Stimulated activated CD4-positive, alpha-beta T cell treated with anti-CD3 and anti-CD28 coated beads, TNF-alpha, amount 100 ng/mL, for 4 hours (primary cell): ENCODE measurements around the gene OVCA2.

ENCODE experiments used
- DNase-seq, 3 experiments: peaks; one replicate each; pipeline ENCODE4 v3.0.0-alpha.2; 2020; ENCODE audit warnings: low read depth in 3 of 3

Gene OVCA2

DNA sequence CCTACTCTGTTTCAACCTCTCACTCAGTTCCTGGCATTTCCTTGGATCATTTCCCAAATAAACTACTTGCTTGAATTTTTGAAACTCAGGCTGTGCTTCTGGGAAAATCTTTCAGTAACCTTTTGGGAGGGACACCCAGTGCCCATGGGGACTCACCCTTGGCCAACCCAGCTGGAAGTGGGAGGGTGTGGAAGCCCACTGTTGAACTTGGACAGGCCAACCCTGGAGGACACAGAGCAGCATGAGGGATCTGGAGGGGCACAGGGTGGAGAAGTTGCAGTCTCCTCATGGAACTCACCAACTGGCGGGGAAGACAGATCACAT lies 27.9 kb upstream of the OVCA2 start:
- no peak for DNase-seq

DNA sequence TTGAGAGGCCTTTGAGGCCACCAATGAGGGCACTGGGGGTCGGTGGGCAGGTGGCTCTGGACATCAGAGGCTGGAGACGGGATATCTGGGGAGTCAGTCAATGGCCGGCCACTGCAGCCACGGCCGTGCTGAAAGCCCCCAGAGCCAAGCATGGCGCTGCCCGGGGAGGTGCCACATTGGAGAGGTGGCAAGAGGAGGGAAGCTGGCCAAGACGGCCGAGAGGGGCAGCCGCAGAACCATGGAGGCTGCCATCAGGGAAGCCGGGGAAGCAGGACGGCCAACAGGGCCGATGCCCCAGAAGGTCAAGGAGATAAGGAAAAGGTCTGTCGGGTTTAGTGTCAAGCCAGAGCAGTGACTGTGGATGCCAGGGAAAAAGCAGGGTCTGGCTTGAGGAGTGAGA lies 26.5 kb upstream of the OVCA2 start:
- no peak for DNase-seq

DNA sequence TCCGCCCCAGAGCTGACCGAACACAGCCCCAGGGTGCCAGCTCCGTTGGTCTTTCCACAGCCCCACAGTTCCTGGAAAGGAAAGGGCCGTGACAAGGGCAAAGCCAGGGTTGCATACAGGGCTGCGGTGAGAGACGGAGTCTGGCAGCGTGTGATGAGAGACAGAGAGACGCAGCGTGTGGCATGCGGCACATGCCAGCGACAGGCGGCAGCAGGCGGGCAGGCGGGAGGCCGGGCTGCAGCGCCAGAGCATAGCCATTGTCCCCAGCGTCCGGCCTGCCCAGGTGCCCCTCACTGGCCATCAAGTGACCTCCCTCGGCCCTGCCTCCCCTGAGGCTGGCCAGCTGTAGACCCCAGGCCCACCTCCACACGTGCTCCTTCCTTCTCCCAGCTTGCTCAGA lies 25.3 kb upstream of the OVCA2 start:
- no peak for DNase-seq

DNA sequence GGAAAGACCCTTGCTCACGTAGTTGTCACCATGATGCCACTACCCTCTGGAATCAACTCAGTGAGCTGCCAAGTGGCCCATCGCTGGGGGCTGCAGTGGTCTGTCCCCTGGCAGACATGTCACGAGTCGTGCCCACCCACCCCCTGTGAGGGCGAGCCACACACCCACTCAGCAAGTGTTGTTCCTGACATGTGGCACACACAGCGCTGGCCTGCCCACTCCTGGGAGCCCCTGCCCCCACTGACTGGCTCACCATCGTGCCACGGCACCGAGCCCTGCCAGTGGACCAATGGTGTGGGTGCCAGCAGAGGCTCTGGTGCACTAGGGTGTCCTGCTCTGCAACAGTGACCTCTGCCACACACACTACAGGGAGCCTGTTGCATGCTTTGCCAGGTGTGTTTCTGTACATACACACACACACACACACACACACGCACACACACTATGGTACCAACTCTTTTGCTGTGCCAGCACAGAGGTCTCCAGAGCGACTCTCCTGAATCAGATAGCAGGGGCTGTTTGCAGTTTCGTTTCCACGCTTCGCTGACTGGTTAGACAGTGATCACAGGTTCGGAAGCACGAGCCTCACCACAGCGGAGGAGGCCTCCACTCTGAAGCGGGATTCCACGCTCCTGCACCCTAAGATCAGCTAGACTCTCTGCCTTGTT lies 24.4 kb upstream of the OVCA2 start:
- DNase-seq: no peak

DNA sequence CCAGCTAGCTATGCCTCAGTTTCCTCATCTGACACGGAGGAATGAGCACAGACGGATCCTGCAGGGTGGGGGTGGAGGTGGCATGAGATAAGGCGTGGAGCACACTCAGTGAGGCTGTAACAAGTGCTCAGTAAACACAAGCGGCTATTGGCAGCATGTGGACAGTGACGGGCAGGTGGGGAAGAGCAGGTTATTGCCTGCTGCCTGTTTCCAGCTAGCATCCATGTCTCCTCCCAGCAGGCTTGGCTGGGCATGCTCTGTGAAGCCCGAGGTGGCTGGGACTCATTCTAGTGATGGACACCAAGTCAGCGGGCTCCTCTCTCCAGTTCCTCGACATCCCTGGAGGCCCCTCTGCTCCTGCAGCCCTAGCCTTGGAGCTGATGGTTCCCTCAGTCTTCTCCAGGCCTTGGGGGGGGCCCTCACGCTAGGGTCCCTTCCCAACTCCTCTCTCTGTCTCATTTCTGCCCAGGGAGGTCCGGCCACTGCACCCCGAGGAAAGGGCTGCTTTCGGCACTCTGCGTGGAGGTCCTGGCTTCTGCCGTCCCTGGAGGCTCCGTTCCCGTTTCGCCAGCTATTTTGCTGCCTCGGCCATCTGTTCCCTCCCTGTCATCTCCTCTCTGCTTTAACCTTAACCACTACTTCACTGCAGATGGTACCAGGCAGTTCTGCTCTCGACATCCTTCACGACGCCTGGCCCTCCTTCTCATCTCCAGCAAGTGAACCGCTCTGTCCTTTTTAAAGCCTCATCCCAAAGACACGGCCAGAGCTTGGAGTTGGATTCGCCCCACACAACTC lies 22.9 kb upstream of the OVCA2 start:
- no peak for DNase-seq

DNA sequence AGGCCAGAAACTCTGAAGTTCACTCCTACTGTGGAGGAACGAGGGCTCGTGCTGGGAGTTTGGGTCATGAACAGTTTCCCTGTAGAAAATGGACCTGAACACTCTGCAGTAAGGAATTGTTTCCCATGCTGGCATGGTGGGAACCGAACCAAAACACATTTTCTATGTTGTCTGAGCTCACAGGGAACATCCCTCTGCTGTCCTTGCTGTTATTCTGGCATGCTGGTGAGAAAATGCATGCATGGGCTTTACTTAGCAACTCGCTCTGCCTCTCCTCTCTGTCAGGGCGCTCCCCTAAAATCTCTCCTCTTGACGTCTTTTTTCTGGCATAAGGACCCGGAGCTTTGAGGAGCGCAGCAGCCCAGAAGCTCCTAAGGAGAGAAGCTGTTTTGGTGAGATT lies 22.1 kb upstream of the OVCA2 start:
- no peak for DNase-seq

DNA sequence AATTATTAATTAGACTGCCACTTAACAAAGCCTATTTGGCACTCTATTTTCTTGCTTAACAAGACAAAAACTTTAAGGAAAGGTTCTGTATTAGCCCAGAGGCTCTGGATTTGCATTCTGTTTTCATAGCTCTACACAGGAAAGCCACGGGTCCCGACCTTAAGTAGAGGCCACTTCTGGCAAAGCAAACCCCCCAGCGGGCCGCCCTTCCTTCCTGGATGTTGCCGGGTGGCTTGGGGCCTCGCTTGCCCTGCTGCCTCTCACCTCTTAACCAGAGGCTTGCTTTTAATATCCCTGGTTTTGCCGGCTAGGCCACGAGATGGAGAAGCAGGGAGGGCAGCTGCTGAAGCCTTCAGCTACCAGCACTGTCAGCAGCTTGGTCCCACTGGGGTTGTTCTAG lies 21.1 kb upstream of the OVCA2 start:
- DNase-seq: no peak

DNA sequence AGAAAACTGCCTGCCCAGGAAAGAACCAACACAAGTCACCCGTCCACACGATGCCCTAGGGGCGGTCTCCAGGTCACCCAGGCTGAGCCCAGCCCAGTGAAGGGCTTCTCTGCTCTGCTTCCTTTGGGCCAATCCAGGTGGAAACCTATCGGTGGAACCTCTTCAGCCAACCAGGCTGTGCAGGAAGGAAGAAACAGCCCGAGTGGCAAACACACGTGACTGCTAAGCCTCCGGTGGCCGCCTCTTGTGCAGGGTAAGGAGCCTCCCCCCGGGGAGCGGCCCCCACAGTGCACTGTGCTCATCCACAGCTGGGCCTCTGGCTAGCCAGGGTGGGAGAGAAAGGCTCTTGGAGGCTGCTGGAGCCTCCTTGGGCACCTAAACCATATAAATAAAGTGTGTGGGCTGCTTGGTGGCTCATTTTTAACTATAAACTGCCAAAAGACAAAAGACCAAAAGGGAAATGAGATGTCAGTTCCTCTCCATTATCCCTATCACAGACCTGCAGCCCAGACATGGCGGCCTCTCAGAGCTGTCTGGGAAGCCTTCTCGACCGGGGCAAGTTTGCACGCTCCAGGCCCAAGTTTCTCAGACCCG lies 19.1 kb upstream of the OVCA2 start:
- no peak for DNase-seq

DNA sequence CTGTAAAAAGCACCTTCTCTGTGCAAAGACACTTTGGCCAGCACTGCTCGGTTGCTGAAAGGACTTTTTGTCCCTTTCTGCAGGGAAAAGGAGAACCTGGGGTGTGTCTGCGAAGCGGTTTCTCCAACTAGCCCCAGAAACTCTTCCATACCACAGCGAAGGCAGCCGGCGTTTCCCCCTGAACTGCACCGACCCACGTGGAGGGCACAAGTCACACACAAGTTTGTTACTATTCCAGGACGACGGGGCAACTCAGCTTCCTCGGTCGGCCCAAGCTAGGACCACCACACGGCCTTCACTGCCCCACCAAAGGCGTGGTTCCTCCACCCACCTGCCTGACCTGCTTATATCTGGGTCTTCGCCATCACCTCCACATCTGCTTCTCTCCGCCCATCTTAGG lies 18.6 kb upstream of the OVCA2 start:
- DNase-seq: no peak

DNA sequence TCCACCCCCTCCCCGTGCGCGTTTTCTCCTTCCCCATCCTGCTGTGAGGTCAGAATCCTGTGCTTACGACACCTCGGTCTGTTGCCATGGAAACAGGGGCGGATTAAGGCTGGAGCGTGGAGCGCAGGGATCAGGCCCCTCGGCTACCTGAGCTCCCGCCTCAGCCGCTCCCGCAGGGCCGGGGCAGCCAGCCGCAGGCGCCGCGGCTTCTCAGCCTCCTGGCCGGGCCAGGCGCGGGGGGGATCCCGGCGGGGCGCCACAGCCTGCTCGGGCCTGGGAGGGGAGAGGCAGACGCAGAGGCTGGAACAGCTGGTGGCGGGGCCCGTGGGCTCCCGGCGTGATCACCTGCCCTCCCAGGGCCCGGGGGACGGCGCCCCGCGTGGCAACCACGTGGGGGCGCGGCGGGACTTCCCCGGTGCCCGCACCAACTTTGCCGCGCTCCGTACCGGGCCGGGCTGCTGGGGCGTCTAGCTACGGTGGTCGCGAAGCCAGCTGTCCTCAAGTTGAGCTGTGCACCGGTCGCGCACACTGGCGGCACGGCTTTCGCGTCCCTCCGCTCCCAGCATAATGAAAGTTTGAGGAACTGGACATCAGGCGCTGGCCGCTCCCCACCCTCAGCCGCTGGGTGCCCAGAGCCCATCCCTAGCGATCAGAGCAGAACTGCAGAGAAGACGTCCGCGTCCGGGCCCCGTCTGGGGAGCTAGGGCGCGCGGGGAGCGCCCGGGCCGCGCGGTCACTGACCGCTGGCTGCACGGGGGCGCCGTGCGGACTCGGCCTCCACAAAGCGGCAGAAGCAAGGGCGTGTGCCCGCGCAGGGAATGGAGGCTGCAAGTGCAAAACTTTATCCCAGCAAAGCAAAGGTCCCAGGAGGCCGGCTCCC lies 17.9 kb upstream of the OVCA2 start:
- no peak for DNase-seq

DNA sequence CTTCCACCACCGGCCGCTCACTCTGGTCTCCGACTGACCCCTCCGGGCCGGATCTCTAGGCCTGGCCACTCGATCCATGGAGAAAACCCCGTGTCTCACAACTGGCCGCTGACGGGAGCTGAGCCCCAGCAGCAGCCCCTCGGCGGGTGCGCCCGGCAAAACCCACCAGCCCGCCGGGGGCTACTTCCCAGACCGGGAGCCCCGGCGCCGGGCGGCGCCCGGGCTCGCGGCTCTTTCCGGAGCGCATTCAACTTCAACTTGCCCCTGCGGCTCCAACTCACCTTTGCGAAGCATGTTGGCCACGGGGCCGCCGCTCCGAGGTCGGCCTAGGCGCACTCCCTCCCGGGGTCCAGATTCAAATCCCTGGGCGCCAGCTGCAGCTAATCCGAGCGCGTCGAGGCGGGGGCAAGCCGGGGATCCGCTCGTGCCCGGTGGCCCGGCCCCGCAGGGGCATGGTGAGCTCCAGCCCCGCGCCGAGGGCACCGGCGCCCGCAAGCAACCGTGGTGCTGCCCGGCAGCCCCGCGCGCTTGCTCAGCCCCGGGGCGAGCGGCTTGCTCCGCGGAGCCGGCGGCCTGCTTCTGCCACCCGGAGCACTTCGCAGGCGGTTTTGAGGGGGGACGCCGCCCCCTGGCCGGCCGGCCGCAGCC lies 17.1 kb upstream of the OVCA2 start:
- DNase-seq: no peak

DNA sequence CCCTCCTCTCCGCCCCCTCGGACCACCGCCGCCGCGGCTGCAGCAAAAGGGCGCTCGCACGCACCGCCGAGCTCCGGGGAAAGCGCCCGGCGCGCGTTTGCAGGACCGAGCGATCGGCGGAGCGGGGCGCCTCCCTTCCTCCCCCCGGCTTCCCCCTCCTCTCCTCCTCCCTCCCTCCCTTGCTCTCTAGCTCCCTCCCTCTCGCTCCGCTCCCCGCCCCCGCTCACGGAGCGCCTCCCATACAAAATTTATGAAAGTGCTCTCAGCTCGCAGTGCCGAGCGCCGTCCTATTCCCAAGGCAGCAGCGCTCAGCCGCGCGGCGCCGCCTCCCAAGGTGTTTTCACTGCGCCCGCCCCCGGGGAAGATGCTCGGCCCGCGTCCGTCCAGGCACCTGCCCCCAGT lies 16.6 kb upstream of the OVCA2 start, which contains the start of gene RTN4RL1:
TSS of gene RTN4RL1 (minus strand) at position 115 of the 402 bp plus-strand sequence. CDS start 469 bp downstream, outside the sequence.
- DNase-seq: peak in 2 of 3 experiments; percentile 62 to 73

DNA sequence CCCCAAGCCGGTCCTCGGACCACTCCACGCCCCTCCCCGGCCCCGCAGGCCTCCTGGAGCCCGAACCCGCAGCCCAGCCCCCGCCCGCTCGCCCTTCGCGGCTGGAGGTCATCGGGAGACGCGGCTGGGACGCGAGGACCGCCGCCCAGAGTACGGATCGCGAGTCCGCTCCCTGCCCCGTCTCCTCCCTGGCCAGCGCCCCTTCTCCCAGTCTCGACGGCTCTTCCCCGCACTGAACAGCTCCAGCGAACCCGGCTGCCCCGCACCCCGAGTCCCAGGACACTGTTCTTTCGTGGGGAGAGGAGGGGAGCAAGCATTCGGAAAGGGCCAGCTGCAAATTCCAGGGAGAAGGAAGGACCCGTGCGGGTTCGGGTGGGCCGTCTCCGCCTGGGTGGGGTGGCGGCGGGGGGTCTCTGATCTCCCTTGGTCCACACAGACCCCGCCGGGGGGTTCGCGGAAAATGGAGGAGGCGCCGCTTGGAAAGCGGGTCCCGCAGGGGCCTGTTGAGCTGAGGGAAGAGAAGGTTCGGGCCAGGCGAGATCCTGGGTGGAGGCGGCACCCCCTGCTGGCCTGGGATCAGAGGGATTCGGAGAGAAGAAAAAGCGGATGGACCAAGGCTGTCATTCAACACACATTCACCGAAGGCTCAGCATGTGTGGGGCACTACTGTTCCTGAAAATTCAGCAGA lies 16.1 kb upstream of the OVCA2 start:
- DNase-seq: no peak

DNA sequence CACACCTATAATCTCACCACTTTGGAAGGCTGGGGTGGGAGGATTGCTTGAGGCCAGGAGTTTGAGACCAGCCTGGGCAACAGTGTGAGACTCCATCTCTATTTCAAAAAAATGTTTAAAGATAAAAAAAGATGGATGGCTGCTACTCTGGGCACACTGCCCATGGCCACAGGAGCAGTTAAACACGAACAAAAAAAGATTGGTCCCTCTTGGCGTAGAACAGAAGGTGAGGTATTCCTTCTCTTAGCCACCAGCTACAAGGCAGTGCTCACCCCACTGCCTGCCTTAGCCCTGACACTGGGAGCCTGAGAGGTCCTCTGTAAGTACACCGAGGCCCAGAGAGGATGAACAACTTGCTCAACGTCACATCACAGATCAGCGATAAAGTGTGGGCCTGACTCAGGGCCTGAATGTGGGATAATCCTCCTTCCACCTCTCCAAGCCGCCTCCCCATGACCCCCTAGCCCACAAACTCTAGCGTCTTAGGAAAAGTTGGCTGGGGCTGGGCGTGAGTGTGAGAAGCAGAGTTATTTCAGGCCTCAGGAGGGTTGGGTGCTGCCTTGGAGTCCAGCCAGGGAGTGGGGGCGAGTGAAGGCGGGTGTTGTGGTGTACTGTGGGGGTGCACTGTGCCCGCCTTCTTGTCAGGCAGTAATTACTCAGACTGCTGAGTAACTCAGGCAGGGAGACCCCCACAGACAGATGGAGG lies 14.1 kb upstream of the OVCA2 start:
- DNase-seq: no peak

DNA sequence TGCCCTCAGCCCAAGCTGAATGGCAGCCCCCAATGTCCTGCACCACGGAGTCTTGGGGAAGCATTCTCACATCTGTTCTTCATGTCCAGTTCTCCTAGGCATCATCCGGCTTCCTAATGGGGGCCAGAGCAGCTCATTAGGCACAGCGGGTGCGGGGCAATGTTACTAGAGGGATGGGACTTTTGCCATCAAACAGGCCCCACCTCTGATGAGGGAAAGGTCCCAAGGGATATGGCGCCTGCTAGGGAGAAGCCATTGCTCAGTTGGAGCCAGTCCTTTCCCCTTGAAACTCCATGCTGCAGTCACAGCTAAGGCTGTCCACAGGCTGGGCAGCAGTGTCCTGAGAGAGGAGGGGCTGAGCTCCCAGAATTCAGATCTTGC lies 13.6 kb upstream of the OVCA2 start:
- no peak for DNase-seq

DNA sequence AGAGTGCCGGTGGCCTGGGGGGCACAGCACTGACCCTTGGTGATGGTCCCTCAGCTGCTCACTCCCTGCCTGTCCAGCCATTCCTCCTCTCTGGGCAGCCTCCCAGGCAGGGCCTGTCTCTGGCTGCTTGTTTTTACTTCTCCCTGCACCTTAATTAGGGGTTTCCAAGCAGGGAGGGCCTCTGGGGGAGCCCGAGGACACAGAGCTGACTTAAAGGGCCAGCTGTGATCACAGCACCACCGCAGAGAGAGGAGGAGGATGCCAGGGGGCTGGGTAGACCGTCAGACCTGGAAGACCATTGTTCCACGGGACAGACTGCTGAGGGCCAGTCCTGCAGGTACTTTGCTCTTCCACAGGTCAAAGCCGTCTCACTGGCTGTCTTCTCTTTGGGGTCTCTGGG lies 13.1 kb upstream of the OVCA2 start:
- DNase-seq: no peak

DNA sequence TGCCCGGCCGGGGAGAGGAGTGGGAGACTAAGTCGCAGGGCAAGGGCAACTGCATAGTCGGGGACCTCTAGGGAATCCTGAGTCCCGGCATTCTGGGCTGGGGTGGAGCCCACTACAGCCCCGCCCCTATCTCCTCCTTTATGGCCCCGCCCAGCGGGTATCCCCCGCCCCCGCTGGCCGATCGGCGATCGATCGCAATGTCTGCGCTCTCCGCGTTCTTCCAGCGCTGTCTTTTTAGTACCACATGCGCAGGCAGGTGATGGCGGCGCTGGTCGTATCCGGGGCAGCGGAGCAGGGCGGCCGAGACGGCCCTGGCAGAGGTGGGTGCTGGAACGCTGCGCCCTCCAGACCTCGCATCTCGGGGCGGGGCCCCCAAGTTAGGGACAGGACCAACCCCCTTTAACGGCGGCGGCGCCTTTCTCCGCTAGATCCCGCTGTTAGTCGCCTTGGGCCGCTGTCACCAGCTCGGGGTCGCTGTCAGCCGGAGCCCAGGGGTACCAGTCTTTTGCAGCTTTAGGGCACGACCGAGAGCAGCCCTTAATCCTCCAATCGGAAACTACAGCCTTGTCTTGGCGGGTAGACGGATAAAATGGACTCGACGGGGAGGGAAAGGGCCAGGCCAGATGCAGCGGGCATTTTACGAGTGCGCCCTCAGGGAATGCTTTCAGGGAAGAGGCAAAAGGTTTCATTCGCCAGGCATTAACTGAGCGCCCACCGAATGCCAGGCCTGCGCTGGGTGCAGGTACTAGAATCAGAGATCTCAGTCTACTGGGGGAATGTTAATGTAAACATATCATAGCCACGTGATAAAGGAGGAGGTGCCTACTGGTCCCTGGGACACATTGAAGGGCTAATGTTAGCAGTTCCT lies 11.7 kb upstream of the OVCA2 start, which contains the start of gene DPH1:
TSS of gene DPH1 (plus strand) at position 243 of the 868 bp plus-strand sequence. CDS start at position 260, 17 bp downstream.
- DNase-seq: peak; percentile 76 to 82 (median 78)

DNA sequence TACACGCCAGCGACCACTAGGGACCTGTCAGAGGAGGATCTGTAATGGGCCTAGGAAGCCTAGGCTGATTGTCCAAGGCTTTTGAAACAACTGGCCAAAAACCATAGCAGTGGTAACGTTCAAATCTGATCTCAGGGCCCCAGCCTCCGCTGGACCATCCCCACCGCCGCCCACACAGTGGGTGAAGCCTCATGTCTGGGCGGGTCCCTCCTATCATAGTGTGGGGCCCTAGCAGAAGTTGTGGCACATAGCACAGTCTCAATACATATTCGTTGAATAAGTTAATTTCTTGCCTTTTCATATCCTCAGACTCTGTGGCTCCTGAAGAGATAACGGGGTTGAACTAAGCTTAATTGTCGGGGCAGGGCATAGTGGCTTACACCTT lies 11.1 kb upstream of the OVCA2 start:
- no peak for DNase-seq

DNA sequence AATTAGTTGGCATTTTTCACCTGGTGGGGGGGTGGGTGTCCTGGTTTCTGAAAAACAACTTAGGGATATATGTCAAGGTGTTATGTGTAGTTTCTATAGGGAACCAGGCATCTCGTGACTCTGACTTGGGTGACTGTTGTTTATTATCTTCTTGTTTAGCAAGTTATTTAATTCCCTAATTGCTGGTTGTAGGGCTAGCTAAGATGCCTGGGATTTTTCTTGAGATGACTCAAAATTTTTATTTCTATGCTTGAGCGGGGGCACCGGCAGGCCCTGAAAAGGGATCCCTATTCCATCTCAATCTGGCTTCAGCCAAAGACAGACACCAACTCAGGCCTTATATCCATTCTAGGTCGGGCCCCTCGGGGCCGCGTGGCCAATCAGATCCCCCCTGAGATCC lies 8.7 kb upstream of the OVCA2 start:
- DNase-seq: no peak
